ENCODE data around the gene KLF16. TPM values are rescaled to one million over a fixed set of nuclear protein-coding genes. Genes with fewer than 3 reads are reported as not detected.

The KLF16 gene
- total RNA-seq, 1 experiment from 2014 or later, result 26.7 TPM

GRCh38 chr19:1814833-1815604 is 48.4 kb downstream of the KLF16 start:
- Histone ChIP-seq H2AFZ (no peak overlapping the region), H4K20me1 (ENCODE audit: insufficient read depth) (no peaks in the 10 kb centered on the region), H3K4me1 (replicated peaks; ENCODE audit: insufficient read depth) (peaks cover 4% of the 10 kb centered on the region; the same call in 1 of the 2 replicates), H3K4me2 (no peak overlapping the region), H3K79me2 (ENCODE audit: low read depth) (no peaks in the 10 kb centered on the region), H3K4me3 (no peak overlapping the region), H3K36me3 (ENCODE audit: low read depth) (no peaks in the 10 kb centered on the region), H3K27ac (no peak overlapping the region), H3K9me2 (ENCODE audit: insufficient read depth) (no peaks in the 10 kb centered on the region), H3K9me3 (ENCODE audit: insufficient read depth, low read depth) (no peaks in the 10 kb centered on the region), H3K27me3 (ENCODE audit: insufficient read depth, low read depth) (no peaks in the 10 kb centered on the region), H3F3A (ENCODE audit: insufficient read depth, low read depth) (peaks cover 8% of the 10 kb centered on the region; the same call in 1 of the 2 replicates)
- no peak for DNase-seq
- POLR2A ChIA-PET (ENCODE audit: unreplicated experiment), result no interaction called here
- CTCF ChIA-PET, result no interaction called here
- BruUV-seq (replicated peaks), result no TSS peak
- intact Hi-C loops (cut with micrococcal nuclease; ENCODE audit: unreplicated experiment), result loop anchor here (5.0 kb wide), 1 partner anchor 143 kb away; no protein-coding TSS in a partner anchor
- TF ChIP-seq EZH2 (IDR thresholded peaks at IDR 0.05; ENCODE audit: low read depth) (no peak), CTCF (conservative IDR thresholded peaks at IDR 0.05) (no peak)

- TF ChIP-seq EZH2 (IDR thresholded peaks at IDR 0.05; ENCODE audit: low read depth), result no peak
- TF ChIP-seq CTCF (conservative IDR thresholded peaks at IDR 0.05), result no peak
- H3K36me3 ChIP-seq (ENCODE audit: low read depth), result no peaks in the 10 kb centered on the region
- no peak overlapping the region for H3K27ac ChIP-seq
- peaks cover 4% of the 10 kb centered on the region; the same call in 1 of the 2 replicates for H3K4me1 ChIP-seq (replicated peaks; ENCODE audit: insufficient read depth)
- no TSS peak for BruUV-seq (replicated peaks)
- H4K20me1 ChIP-seq (ENCODE audit: insufficient read depth), result no peaks in the 10 kb centered on the region
- H3F3A ChIP-seq (ENCODE audit: insufficient read depth, low read depth), result peaks cover 8% of the 10 kb centered on the region; the same call in 1 of the 2 replicates
- H3K27me3 ChIP-seq (ENCODE audit: insufficient read depth, low read depth), result no peaks in the 10 kb centered on the region
- intact Hi-C loops (cut with micrococcal nuclease; ENCODE audit: unreplicated experiment), result loop anchor here (5.0 kb wide), 1 partner anchor 142 kb away; no protein-coding TSS in a partner anchor
- POLR2A ChIA-PET (ENCODE audit: unreplicated experiment), result interaction anchor here (0.6 kb wide), 1 partner anchor 535 kb away, joined by 8 read pairs; no protein-coding TSS in a partner anchor
- no peak for DNase-seq
- H3K4me2 ChIP-seq, result no peak overlapping the region
- H3K9me2 ChIP-seq (ENCODE audit: insufficient read depth), result no peaks in the 10 kb centered on the region
- no peak overlapping the region for H3K4me3 ChIP-seq
- H2AFZ ChIP-seq, result no peak overlapping the region
- no peaks in the 10 kb centered on the region for H3K9me3 ChIP-seq (ENCODE audit: insufficient read depth, low read depth)
- H3K79me2 ChIP-seq (ENCODE audit: low read depth), result no peaks in the 10 kb centered on the region
- CTCF ChIA-PET, result no interaction called here
Observed at GRCh38 chr19:1814391-1814790, 49.0 kb downstream of the KLF16 start.

GRCh38 chr19:1813192-1814182 is 49.9 kb downstream of the KLF16 start:
- H3K79me2 ChIP-seq (ENCODE audit: low read depth), result no peaks in the 10 kb centered on the region
- peak overlapping the region; percentile 60 for H3K4me3 ChIP-seq
- no peaks in the 10 kb centered on the region for H3K9me2 ChIP-seq (ENCODE audit: insufficient read depth)
- peaks cover 4% of the 10 kb centered on the region; the same call in 1 of the 2 replicates for H3K4me1 ChIP-seq (replicated peaks; ENCODE audit: insufficient read depth)
- ChIA-PET POLR2A (ENCODE audit: unreplicated experiment) (interaction anchor here (0.6 kb wide), 1 partner anchor 534 kb away, joined by 8 read pairs; no protein-coding TSS in a partner anchor), CTCF (interaction anchor here (0.6 kb wide), 1 partner anchor 93 kb away, joined by 3 read pairs; no protein-coding TSS in a partner anchor)
- peak overlapping the region; percentile 83 for H3K4me2 ChIP-seq
- no peak for DNase-seq
- BruUV-seq (replicated peaks), result no TSS peak
- H3F3A ChIP-seq (ENCODE audit: insufficient read depth, low read depth), result peaks cover 8% of the 10 kb centered on the region; the same call in 1 of the 2 replicates
- no peaks in the 10 kb centered on the region for H3K9me3 ChIP-seq (ENCODE audit: insufficient read depth, low read depth)
- no peaks in the 10 kb centered on the region for H4K20me1 ChIP-seq (ENCODE audit: insufficient read depth)
- intact Hi-C loops (cut with micrococcal nuclease; ENCODE audit: unreplicated experiment), result loop anchor here (5.0 kb wide), 1 partner anchor 141 kb away; no protein-coding TSS in a partner anchor
- H3K27ac ChIP-seq, result no peak overlapping the region
- TF ChIP-seq EZH2 (IDR thresholded peaks at IDR 0.05; ENCODE audit: low read depth), result no peak
- peak; percentile 15; the same call in 1 of the 2 replicates for TF ChIP-seq CTCF (conservative IDR thresholded peaks at IDR 0.05)
- H3K27me3 ChIP-seq (ENCODE audit: insufficient read depth, low read depth), result no peaks in the 10 kb centered on the region
- no peak overlapping the region for H2AFZ ChIP-seq
- H3K36me3 ChIP-seq (ENCODE audit: low read depth), result no peaks in the 10 kb centered on the region

All from PC-9 (cell line).